WI38 (cell line): ENCODE data around the gene LRP1-AS.

Experiments used
- H3K4me3 ChIP-seq: 2 replicates; pipeline ENCODE4 v1.5.1; 2011; ENCODE audit warnings: low read depth, mild to moderate bottlenecking, control low read depth, low read length
- TF ChIP-seq, protein P1 (sequence below): IDR thresholded peaks from 2 replicates; pipeline ENCODE4 v1.5.1; 2012; ENCODE audit warnings: low read depth, mild to moderate bottlenecking, control low read depth, low read length

Gene LRP1-AS

DNA sequence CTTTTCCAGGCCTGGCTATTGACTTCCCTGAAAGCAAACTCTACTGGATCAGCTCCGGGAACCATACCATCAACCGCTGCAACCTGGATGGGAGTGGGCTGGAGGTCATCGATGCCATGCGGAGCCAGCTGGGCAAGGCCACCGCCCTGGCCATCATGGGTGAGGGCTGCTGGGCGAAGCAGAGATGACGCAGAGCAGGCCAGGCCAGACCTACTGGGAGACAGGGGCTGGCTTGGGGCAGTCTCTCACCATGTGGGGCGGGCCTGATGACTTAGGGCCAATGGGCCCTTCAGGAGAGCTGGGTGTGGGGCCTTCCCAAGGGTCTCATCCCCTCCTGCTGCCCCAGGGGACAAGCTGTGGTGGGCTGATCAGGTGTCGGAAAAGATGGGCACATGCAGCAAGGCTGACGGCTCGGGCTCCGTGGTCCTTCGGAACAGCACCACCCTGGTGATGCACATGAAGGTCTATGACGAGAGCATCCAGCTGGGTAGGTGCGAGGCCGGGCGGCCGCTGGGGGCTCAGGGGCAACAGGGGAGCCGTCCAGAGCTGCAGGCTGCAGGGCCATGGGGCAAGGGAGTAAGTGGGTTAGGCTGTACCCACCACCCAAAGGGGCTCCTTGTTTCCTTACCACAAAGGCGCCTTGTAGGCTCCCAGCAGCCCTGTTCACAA, 33.0 kb upstream of the LRP1-AS start:
- TF ChIP-seq, protein P1, sequence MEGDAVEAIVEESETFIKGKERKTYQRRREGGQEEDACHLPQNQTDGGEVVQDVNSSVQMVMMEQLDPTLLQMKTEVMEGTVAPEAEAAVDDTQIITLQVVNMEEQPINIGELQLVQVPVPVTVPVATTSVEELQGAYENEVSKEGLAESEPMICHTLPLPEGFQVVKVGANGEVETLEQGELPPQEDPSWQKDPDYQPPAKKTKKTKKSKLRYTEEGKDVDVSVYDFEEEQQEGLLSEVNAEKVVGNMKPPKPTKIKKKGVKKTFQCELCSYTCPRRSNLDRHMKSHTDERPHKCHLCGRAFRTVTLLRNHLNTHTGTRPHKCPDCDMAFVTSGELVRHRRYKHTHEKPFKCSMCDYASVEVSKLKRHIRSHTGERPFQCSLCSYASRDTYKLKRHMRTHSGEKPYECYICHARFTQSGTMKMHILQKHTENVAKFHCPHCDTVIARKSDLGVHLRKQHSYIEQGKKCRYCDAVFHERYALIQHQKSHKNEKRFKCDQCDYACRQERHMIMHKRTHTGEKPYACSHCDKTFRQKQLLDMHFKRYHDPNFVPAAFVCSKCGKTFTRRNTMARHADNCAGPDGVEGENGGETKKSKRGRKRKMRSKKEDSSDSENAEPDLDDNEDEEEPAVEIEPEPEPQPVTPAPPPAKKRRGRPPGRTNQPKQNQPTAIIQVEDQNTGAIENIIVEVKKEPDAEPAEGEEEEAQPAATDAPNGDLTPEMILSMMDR = no peak

DNA sequence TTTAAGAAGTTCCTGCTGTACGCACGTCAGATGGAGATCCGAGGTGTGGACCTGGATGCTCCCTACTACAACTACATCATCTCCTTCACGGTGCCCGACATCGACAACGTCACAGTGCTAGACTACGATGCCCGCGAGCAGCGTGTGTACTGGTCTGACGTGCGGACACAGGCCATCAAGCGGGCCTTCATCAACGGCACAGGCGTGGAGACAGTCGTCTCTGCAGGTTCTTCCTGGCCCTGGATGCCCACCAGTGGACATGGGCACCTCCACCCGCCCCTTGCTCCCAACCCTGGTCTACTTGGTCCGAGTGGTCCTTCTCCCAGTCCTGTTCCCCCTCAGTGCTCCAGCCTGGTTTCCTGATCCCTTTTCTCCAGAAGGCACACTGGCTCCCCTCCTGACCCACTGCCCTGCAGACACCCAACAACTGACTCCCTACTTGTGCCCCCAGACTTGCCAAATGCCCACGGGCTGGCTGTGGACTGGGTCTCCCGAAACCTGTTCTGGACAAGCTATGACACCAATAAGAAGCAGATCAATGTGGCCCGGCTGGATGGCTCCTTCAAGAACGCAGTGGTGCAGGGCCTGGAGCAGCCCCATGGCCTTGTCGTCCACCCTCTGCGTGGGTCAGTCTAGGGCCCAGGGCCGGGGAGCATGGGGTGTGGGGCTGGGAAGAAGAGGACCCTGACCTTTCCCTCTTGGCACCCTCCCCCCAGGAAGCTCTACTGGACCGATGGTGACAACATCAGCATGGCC, 32.1 kb upstream of the LRP1-AS start:
- TF ChIP-seq, protein P1 = no peak
- H3K4me3 ChIP-seq = no peak overlapping the region

More for the DNA sequence above, 33.0 kb upstream of the LRP1-AS start:
- H3K4me3 ChIP-seq = no peak overlapping the region

DNA sequence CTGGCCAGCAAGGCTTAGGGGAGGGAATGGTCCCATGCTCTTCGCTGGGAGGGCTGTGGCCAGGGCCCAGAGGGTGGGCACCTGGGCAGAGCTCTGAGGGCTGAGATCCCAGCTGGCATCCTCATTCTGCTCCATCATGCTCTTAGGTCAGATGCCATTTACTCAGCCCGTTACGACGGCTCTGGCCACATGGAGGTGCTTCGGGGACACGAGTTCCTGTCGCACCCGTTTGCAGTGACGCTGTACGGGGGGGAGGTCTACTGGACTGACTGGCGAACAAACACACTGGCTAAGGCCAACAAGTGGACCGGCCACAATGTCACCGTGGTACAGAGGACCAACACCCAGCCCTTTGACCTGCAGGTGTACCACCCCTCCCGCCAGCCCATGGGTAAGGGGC, 30.8 kb upstream of the LRP1-AS start:
- TF ChIP-seq, protein P1 = no peak
- no peak overlapping the region for H3K4me3 ChIP-seq

DNA sequence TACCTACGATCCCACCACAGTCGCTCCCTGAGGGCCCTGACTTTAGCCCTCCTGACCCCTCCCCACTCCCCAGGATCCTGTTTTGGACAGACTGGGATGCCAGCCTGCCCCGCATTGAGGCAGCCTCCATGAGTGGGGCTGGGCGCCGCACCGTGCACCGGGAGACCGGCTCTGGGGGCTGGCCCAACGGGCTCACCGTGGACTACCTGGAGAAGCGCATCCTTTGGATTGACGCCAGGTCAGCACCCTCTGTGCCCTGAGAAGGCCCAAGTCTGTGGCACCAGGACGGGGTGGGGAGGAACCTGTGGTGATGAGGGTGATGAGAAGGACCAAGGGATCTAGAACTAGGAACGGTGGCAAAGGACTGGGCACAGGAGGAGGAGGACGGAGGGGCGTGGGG, 29.9 kb upstream of the LRP1-AS start:
- H3K4me3 ChIP-seq = no peak overlapping the region
- TF ChIP-seq, protein P1 = no peak

DNA sequence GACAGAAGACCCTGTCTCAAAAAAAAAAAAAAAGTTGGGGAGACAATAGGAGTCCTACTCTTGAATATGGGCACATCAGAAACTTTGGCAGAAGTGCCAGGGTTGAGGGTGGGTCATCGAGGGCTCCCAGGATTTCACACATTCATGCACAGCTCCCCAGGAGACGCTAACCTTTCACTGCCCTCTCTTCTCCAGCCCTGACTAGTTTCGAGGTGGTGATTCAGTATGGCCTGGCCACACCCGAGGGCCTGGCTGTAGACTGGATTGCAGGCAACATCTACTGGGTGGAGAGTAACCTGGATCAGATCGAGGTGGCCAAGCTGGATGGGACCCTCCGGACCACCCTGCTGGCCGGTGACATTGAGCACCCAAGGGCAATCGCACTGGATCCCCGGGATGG, 29.4 kb upstream of the LRP1-AS start:
- H3K4me3 ChIP-seq = no peak overlapping the region
- TF ChIP-seq, protein P1 = no peak

DNA sequence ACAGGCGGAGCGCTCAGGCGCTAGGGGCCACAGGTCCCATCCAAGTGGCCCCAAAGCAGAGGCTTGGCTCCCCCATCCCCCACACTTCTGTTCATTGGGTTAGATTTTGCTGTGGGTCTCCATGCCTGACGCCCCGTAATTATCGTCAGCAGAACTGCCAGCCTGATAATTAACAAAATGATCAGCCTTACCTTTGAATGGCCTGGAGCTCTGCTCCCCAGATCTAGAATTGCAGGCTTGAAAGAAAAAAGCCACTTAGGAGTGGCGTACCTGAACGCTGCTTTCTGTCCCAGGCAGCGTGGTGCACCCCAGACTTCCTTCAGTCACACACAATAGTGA, 28.7 kb upstream of the LRP1-AS start:
- TF ChIP-seq, protein P1 = peak; percentile 1; the same call in 1 of the 2 replicates
- H3K4me3 ChIP-seq = no peak overlapping the region

DNA sequence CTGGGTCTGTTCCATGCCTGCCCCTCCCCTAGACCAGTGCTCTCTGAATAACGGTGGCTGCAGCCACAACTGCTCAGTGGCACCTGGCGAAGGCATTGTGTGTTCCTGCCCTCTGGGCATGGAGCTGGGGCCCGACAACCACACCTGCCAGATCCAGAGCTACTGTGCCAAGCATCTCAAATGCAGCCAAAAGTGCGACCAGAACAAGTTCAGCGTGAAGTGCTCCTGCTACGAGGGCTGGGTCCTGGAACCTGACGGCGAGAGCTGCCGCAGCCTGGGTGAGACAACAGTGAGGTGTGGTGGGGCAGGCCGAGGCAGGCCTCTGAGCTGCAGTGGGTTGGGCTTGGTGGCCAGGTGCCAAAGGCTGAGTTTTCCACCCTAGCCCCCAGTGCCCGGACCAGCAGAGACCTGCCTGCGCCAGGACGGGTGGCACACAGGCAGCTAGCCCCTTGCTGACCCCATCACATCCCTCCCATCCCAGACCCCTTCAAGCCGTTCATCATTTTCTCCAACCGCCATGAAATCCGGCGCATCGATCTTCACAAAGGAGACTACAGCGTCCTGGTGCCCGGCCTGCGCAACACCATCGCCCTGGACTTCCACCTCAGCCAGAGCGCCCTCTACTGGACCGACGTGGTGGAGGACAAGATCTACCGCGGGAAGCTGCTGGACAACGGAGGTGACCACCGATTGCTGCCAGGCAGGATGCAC, 28.2 kb upstream of the LRP1-AS start:
- TF ChIP-seq, protein P1 = peak; percentile 75
- H3K4me3 ChIP-seq = no peak overlapping the region
